ENCODE results near the gene GAL3ST2.

DNA sequence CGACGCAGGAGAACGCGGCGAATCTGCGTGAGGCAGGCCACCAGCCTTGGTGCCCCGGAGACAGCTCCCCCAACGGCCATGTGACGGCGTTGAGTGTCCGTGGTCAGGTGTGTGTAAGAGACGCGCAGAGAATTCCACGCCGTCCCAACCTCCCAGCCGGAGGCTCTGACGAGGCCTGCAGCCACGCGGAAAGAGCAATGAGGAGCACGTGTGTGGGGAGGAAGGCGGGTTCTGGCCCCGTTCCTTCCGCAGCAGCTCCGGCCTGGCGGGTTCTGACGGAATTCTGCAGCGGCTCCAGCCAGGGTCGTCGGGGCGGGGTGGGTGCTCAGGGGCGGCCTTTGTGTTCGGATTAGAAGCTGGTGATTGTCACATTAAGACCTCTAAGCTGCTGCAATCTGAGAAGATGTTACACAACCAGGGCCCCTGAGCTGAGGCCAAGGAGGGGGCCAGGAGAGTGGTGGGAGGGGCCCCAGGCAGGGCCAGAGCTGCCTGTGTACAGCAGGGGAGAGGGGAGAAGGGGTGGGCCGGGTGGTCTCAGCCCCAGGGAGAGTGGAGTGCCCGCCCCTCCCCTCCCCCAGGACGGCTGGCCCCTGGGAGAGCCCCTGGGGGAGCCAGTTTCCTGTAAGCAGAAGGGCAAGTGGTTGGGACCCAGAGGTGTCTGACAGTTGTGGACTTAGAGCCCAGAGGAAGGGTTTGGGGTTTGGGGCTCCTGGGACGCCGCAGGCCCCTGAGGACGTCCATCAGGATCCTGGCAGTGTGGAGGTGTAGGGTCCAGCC is 5.1 kb upstream of the GAL3ST2 start:
- TF ChIP-seq POLR2A (IDR thresholded peaks at IDR 0.05) (no peak), CTCF (IDR thresholded peaks at IDR 0.05) (no peak)

All from Peyer's patch (tissue), 4 donors.